AG09319 (cell line): Measurements from ENCODE around the gene SLC6A1.

Experiments used
- DNase-seq: peaks from one replicate; pipeline ENCODE4 v3.0.0-alpha.2; 2010; ENCODE audit warnings: low read depth; ENCODE audit errors: extremely low read depth
- CTCF ChIP-seq: IDR thresholded peaks from 2 replicates; pipeline ENCODE4 v1.5.1; 2011; ENCODE audit warnings: low read depth, mild to moderate bottlenecking, inconsistent platforms, low read length, moderate library complexity

Gene SLC6A1

GRCh38 chr3:10993729-10994065 is 1.1 kb downstream of the SLC6A1 start:
- no peak for TF ChIP-seq CTCF
- no peak for DNase-seq

GRCh38 chr3:10994306-10994705 is 1.8 kb downstream of the SLC6A1 start:
- no peak for DNase-seq
- no peak for TF ChIP-seq CTCF

GRCh38 chr3:10995871-10996270 is 3.3 kb downstream of the SLC6A1 start:
- DNase-seq = no peak
- no peak for TF ChIP-seq CTCF

- TF ChIP-seq CTCF = no peak
- DNase-seq = no peak
Measured at GRCh38 chr3:10996345-10997013, 3.9 kb downstream of the SLC6A1 start.

- TF ChIP-seq CTCF = no peak
- no peak for DNase-seq
Measured at GRCh38 chr3:10997196-10997595, 4.6 kb downstream of the SLC6A1 start.

- TF ChIP-seq CTCF = no peak
- DNase-seq = no peak
Measured at GRCh38 chr3:10998542-10998941, 6.0 kb downstream of the SLC6A1 start.

GRCh38 chr3:10999221-11000107 is 6.9 kb downstream of the SLC6A1 start:
- TF ChIP-seq CTCF = no peak
- DNase-seq = no peak
